K562 (cell line): ENCODE results near the gene DLK1. TPM values are rescaled to one million over a fixed set of nuclear protein-coding genes. Genes with fewer than 3 reads are reported as not detected.

Experiments used
- ATAC-seq: fragments of 200-7000 bp; cut with Tn5 transposase; 3 replicates; pipeline ENCODE4 v1.9.1; 2020; ENCODE audit warnings: moderate library complexity
- BruUV-seq: library from RNA; stranded (reverse); fragments of 400-500 nt; replicated peaks from 2 replicates; lab custom pipeline; 2021; lab: Mats Ljungman, UMichigan
- CTCF ChIA-PET: fragments of 300-600 bp; formaldehyde crosslinking; extraction: SDS; loops from one replicate; lab custom pipeline; 2021; ENCODE audit warnings: low intra/inter-chr PET ratio; lab: Yijun Ruan, JAX
- POLR2A ChIA-PET: fragments of 300-600, 350-650 bp; sonication (Branson Sonifier 250); formaldehyde crosslinking; extraction: SDS; loops from one replicate; lab custom pipeline; 2021; ENCODE audit warnings: antibody characterized with exemption, inconsistent platforms; lab: Yijun Ruan, JAX
- DNase-seq, 4 experiments: peaks; one replicate each; pipeline versions ENCODE4 v3.0.0 to v3.0.0-alpha.2; 2011 to 2018; ENCODE audit warnings: low spot score in 3 of 4, mixed read lengths in 3 of 4; ENCODE audit errors: extremely low read depth in 1 of 4
- FAIRE-seq: peaks from 2 replicates; lab custom pipeline; 2011; peaks lifted over from hg19 to GRCh38; lab: Jason Lieb, UNC
- H2AFZ ChIP-seq: 2 replicates; pipeline ENCODE4 v1.6.0; 2011; ENCODE audit warnings: low read depth, low read length, control low read depth, inconsistent platforms
- H3K27ac ChIP-seq: fragments of 200-600 bp; 3 replicates; pipeline ENCODE4 v1.8.0; 2011; ENCODE audit warnings: low read depth, mild to moderate bottlenecking, control low read depth, inconsistent platforms, low read length, moderate library complexity, mixed read lengths; ENCODE audit errors: extremely low read depth
- H3K27me3 ChIP-seq, 2 experiments: fragments of 300-600 bp in 1 of 2; 2 replicates in 1 of 2; 3 replicates in 1 of 2; pipeline versions ENCODE4 v1.6.0 to v1.8.0; 2011; ENCODE audit warnings: inconsistent platforms in 2 of 2, low read length in 2 of 2, mild to moderate bottlenecking in 1 of 2, mixed read lengths in 1 of 2, moderate library complexity in 1 of 2; ENCODE audit not compliant: control insufficient read depth in 2 of 2, insufficient read depth in 2 of 2
- H3K36me3 ChIP-seq: fragments of 300-600 bp; 3 replicates; pipeline ENCODE4 v1.8.0; 2011; ENCODE audit warnings: mild to moderate bottlenecking, low read length, inconsistent platforms; ENCODE audit not compliant: control insufficient read depth, insufficient read depth
- H3K4me1 ChIP-seq, 2 experiments: fragments of 200-600 bp in 1 of 2; replicated peaks in 1 of 2; 2 replicates in 1 of 2; 3 replicates in 1 of 2; pipeline versions ENCODE4 v1.5.1 to v1.8.0; 2011; ENCODE audit warnings: inconsistent platforms in 2 of 2, low read length in 2 of 2, mild to moderate bottlenecking in 1 of 2, mixed read lengths in 1 of 2, moderate library complexity in 1 of 2; ENCODE audit not compliant: control insufficient read depth in 2 of 2, insufficient read depth in 2 of 2
- H3K4me2 ChIP-seq: 2 replicates; pipeline ENCODE4 v1.6.1; 2011; ENCODE audit warnings: low read length, control low read depth, inconsistent platforms, mixed read lengths; ENCODE audit not compliant: insufficient read depth
- H3K4me3 ChIP-seq: fragments of 200-600 bp; sonication (generic), shearing (Covaris generic); 2 replicates; pipeline ENCODE4 v1.5.1; 2016; ENCODE audit warnings: control low read depth, inconsistent platforms
- H3K79me2 ChIP-seq: fragments of 200-600 bp; 3 replicates; pipeline ENCODE4 v1.8.0; 2011; ENCODE audit warnings: low read length, inconsistent platforms; ENCODE audit not compliant: control insufficient read depth, insufficient read depth
- H3K9ac ChIP-seq, 2 experiments: 2 replicates each; pipeline versions ENCODE4 v1.6.0 to v1.6.1; 2011; ENCODE audit warnings: low read depth in 2 of 2, low read length in 2 of 2, control low read depth in 1 of 2, inconsistent platforms in 1 of 2, mild to moderate bottlenecking in 1 of 2, mixed read lengths in 1 of 2; ENCODE audit not compliant: insufficient read depth in 1 of 2
- H3K9me1 ChIP-seq: one replicate; pipeline ENCODE4 v1.6.0; 2011; ENCODE audit warnings: inconsistent platforms, mild to moderate bottlenecking, low read length, moderate library complexity; ENCODE audit not compliant: control insufficient read depth, insufficient read depth
- H3K9me3 ChIP-seq: replicated peaks from 2 replicates; pipeline ENCODE4 v1.5.1; 2011; ENCODE audit warnings: low read depth, low read length, inconsistent platforms; ENCODE audit not compliant: control insufficient read depth, insufficient read depth
- H4K20me1 ChIP-seq: replicated peaks from 2 replicates; pipeline ENCODE4 v1.6.1; 2011; ENCODE audit warnings: low read length, inconsistent platforms, mixed read lengths; ENCODE audit not compliant: control insufficient read depth, insufficient read depth
- ASH1L ChIP-seq: fragments of 450-650 bp; IDR thresholded peaks from 2 replicates; pipeline ENCODE4 v1.6.1; 2018; ENCODE audit warnings: borderline replicate concordance, mild to moderate bottlenecking, low read depth; ENCODE audit not compliant: partially characterized antibody
- CBX1 ChIP-seq: sonication (generic); IDR thresholded peaks from 2 replicates; pipeline ENCODE4 v1.6.1; 2016; ENCODE audit warnings: antibody characterized with exemption, low read depth, mild to moderate bottlenecking
- E2F6 ChIP-seq, 2 experiments: IDR thresholded peaks; 2 replicates each; pipeline ENCODE4 v1.6.1; 2011; ENCODE audit warnings: borderline replicate concordance in 1 of 2, control low read depth in 1 of 2, low read depth in 1 of 2, low read length in 1 of 2, mild to moderate bottlenecking in 1 of 2, mixed read lengths in 1 of 2, moderate library complexity in 1 of 2; ENCODE audit not compliant: insufficient read depth in 1 of 2, insufficient read length in 1 of 2, poor library complexity in 1 of 2, severe bottlenecking in 1 of 2; ENCODE audit errors: extremely low read depth in 1 of 2
- ETS2 ChIP-seq: IDR thresholded peaks from 2 replicates; pipeline ENCODE4 v1.6.1; 2016; ENCODE audit warnings: borderline replicate concordance, missing genetic modification characterization, mild to moderate bottlenecking, moderate library complexity, missing compliant biosample characterization; ENCODE audit not compliant: poor library complexity, severe bottlenecking
- FIP1L1 ChIP-seq: fragments of 200-400 bp; formaldehyde crosslinking; IDR thresholded peaks from 2 replicates; pipeline ENCODE4 v1.6.1; 2018; ENCODE audit warnings: mild to moderate bottlenecking, low read depth, low read length; ENCODE audit not compliant: poor library complexity, severe bottlenecking
- KDM1A ChIP-seq, 2 experiments: fragments of 450-650 bp; IDR thresholded peaks; 2 replicates each; pipeline ENCODE4 v1.6.1; 2016; ENCODE audit warnings: mild to moderate bottlenecking in 2 of 2
- NELFE ChIP-seq: IDR thresholded peaks from 2 replicates; pipeline ENCODE4 v1.6.1; 2011; ENCODE audit warnings: mild to moderate bottlenecking; ENCODE audit not compliant: insufficient read depth, insufficient read length
- PCBP1 ChIP-seq: fragments of 200-400 bp; formaldehyde crosslinking; IDR thresholded peaks from 2 replicates; pipeline ENCODE4 v1.6.1; 2018; ENCODE audit warnings: mild to moderate bottlenecking, low read depth, low read length; ENCODE audit not compliant: poor library complexity, severe bottlenecking
- PHB ChIP-seq: fragments of 250-450 bp; sonication (Bioruptor Pico); IDR thresholded peaks from 2 replicates; pipeline ENCODE4 v1.5.0; 2021
- TOE1 ChIP-seq, 2 experiments: fragments of 450-650 bp in 1 of 2; sonication (generic) in 1 of 2; formaldehyde crosslinking in 1 of 2; IDR thresholded peaks; 2 replicates each; pipeline versions ENCODE4 v1.7.1 to v1.8.0; 2016 to 2022; ENCODE audit warnings: borderline replicate concordance in 2 of 2, mild to moderate bottlenecking in 2 of 2, antibody characterized with exemption in 1 of 2, inconsistent platforms in 1 of 2, low read depth in 1 of 2, missing genetic modification reagents in 1 of 2, moderate library complexity in 1 of 2
- ZBTB34 ChIP-seq: fragments of 250-450 bp; sonication (Bioruptor Pico); IDR thresholded peaks from 2 replicates; pipeline ENCODE4 v1.8.0; 2021; ENCODE audit warnings: mild to moderate bottlenecking, moderate library complexity
- ZBTB49 ChIP-seq: sonication (generic); formaldehyde crosslinking; IDR thresholded peaks from 2 replicates; pipeline ENCODE4 v1.8.0; 2022; ENCODE audit warnings: missing genetic modification reagents, mild to moderate bottlenecking, borderline replicate concordance
- ZFX ChIP-seq: sonication (generic); formaldehyde crosslinking; IDR thresholded peaks from 2 replicates; pipeline ENCODE4 v1.8.0; 2022; ENCODE audit warnings: mild to moderate bottlenecking, missing genetic modification reagents, moderate library complexity
- WGBS: fragments of 100-300 bp; shearing (Covaris generic); methylation state at CpG from one replicate; pipeline ENCODE4 v1.1.6; 2016; ENCODE audit warnings: low coverage, mixed read lengths; ENCODE audit not compliant: insufficient coverage; ENCODE audit errors: missing lambda C conversion rate; 5-methylcytosine and 5-hydroxymethylcytosine counted together
- in situ Hi-C: fragments of 300-500 bp; cut with MboI; formaldehyde crosslinking; loops from 4 replicates; pipeline ENCODE4 v1.15.0; 2018; ENCODE audit warnings: inconsistent platforms, mixed read lengths
- intact Hi-C: fragments of 100-400 bp; cut with micrococcal nuclease; formaldehyde crosslinking; loops from 2 replicates; pipeline ENCODE4 v1.14.2; 2022
- polyA plus RNA-seq, 8 experiments: library from polyadenylated mRNA; depleted of rRNA in 4 of 8; stranded (reverse) in 5 of 8; unstranded in 3 of 8; fragments of >200 nt; fragmentation: Nextera tagmentation in 2 of 8; fragmentation: Illumina TruSeq in 1 of 8; extraction: Ambion mirVana in 2 of 8; extraction: Trizol in 1 of 8; gene quantifications; 2 replicates each; pipeline versions ENCODE4 v1.2.1 to v1.2.3, GENCODE V29; 2011 to 2014; ENCODE audit warnings: inconsistent platforms in 1 of 8, missing spikeins in 1 of 8
- total RNA-seq, 7 experiments: library from RNA; depleted of rRNA in 6 of 7; stranded (reverse); fragments of >200 nt in 6 of 7; fragmentation: Illumina TruSeq in 2 of 7; extraction: Trizol in 2 of 7; gene quantifications; 2 replicates each; pipeline versions ENCODE4 v1.2.1 to v1.2.3, GENCODE V29; 2011 to 2021; ENCODE audit warnings: low replicate concordance in 1 of 7

The DLK1 gene
- total and polyA plus RNA-seq, 9 of the 15 experiments (the other 6 are each of a cell fraction or from before 2014, with no cell fraction given) = 4.4 to 97.2 (median 15.3) TPM

- no peak for TF ChIP-seq PHB (CRISPR knock-in tag)
Observed at GRCh38 chr14:100779691-100780080, 53.0 kb downstream of the DLK1 start (continued).

- Histone ChIP-seq H3K4me3 (no peak overlapping the region), H3K36me3 (no peaks in the 10 kb centered on the region), H3K27ac (no peak overlapping the region), H3K4me2 (no peak overlapping the region), H3K9ac (no peak overlapping the region), H3K27me3 (no peaks in the 10 kb centered on the region), H4K20me1 (no peaks in the 10 kb centered on the region), H3K9me3 (no peaks in the 10 kb centered on the region), H3K79me2 (no peaks in the 10 kb centered on the region), H3K4me1 (peaks cover 5 to 44% of the 10 kb centered on the region in 2 experiments; a peak in 4 of 5 replicates), H2AFZ (no peak overlapping the region), H3K9me1 (no peaks in the 10 kb centered on the region)
- TF ChIP-seq NELFE = no peak
- no peak for TF ChIP-seq ASH1L
- no peak for TF ChIP-seq KDM1A (IDR thresholded peaks at IDR 0.05)
- no peak for TF ChIP-seq ETS2
- no peak for TF ChIP-seq TOE1 (IDR thresholded peaks at IDR 0.05; ENCODE audit: borderline replicate concordance)
- no peak for TF ChIP-seq TOE1 (CRISPR knock-in tag; IDR thresholded peaks at IDR 0.05; ENCODE audit: borderline replicate concordance, low read depth)
- TF ChIP-seq CBX1 = no peak
- no peak for TF ChIP-seq ZBTB34
- TF ChIP-seq FIP1L1 = no peak
- no peak for TF ChIP-seq E2F6 (IDR thresholded peaks at IDR 0.05; ENCODE audit: borderline replicate concordance in 1 of 2, extremely low read depth in 1 of 2, insufficient read depth in 1 of 2, insufficient read length in 1 of 2, low read depth in 1 of 2, low read length in 1 of 2, poor library complexity in 1 of 2, severe bottlenecking in 1 of 2)
- no peak for TF ChIP-seq ZFX (CRISPR knock-in tag)
- TF ChIP-seq ZBTB49 = no peak
- TF ChIP-seq PCBP1 = no peak
- ChIA-PET CTCF (no interaction called here), POLR2A (interaction anchor here (0.6 to 1.1 kb wide), 2 partner anchors 10 to 11 kb away, joined by 3 to 4 read pairs; no protein-coding TSS in a partner anchor)
- in situ Hi-C loops (no loop called here), intact Hi-C loops (no loop called here)
- 89% methylated on average over 11 of the region's 12 CpGs for WGBS
- BruUV-seq = no TSS peak
- DNase-seq = no peak
- no peak for ATAC-seq
- no peak for FAIRE-seq
Observed at GRCh38 chr14:100780246-100780645, 53.6 kb downstream of the DLK1 start.
